GM12873 (cell line): Measurements from ENCODE around the gene ZFP62.

Experiments
- TF ChIP-seq, protein P1 (sequence below): IDR thresholded peaks from 2 replicates; pipeline ENCODE4 v1.5.1; 2012; ENCODE audit warnings: low read depth, mild to moderate bottlenecking, moderate library complexity, low read length, control low read depth; ENCODE audit not compliant: insufficient read depth; ENCODE audit errors: missing control alignments

ZFP62 gene

DNA sequence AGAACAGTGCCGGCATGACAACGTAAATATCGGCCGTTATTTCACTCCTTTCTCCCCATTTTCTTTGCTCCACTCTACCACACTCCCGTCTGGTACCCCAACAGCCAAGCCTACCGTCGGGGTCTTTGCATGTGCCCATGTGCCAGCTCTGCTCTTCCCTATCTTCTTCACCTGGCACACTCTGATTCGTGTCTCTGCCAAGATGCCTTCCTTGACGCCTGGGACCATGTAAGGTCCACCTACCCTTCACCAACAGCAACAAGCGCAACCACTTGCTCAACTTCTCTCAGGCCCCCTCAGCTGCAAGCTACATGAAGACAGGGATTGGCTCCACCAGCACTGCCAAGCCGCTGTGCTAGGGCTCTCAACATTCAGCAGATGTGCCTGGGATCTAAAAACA lies 62.9 kb downstream of the ZFP62 start:
- TF ChIP-seq, protein P1, sequence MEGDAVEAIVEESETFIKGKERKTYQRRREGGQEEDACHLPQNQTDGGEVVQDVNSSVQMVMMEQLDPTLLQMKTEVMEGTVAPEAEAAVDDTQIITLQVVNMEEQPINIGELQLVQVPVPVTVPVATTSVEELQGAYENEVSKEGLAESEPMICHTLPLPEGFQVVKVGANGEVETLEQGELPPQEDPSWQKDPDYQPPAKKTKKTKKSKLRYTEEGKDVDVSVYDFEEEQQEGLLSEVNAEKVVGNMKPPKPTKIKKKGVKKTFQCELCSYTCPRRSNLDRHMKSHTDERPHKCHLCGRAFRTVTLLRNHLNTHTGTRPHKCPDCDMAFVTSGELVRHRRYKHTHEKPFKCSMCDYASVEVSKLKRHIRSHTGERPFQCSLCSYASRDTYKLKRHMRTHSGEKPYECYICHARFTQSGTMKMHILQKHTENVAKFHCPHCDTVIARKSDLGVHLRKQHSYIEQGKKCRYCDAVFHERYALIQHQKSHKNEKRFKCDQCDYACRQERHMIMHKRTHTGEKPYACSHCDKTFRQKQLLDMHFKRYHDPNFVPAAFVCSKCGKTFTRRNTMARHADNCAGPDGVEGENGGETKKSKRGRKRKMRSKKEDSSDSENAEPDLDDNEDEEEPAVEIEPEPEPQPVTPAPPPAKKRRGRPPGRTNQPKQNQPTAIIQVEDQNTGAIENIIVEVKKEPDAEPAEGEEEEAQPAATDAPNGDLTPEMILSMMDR: no peak
